Spleen (tissue), 7 donors: ENCODE results near the gene CHD5.

ENCODE experiments used
- CTCF ChIP-seq, 11 experiments: fragments of 200-600 bp in 7 of 11; fragments of 450-650 bp in 4 of 11; sonication (generic) in 4 of 11; IDR thresholded peaks in 8 of 11; conservative IDR thresholded peaks in 3 of 11; 1 replicate in 7 of 11; 2 replicates in 4 of 11; pipeline versions ENCODE4 v1.4.0 to v1.8.0; 2016 to 2021; ENCODE audit warnings: antibody characterized with exemption in 11 of 11, inconsistent platforms in 4 of 11, mild to moderate bottlenecking in 1 of 11
- POLR2AphosphoS5 ChIP-seq, 3 donors: sonication (generic); formaldehyde crosslinking; IDR thresholded peaks; one replicate each; pipeline ENCODE4 v1.5.1; 2017; ENCODE audit warnings: antibody characterized with exemption in 3 of 3
- donor health status: DM: no; HTN: no; CAD: no; lungs with moderate emphysema.
- donor health status: DM: no; HTN: no; CAD: no.
- donor health status: DM: no; HTN: no; CAD: no.

GRCh38 chr1:6134741-6135510 is 45.2 kb downstream of the CHD5 start:
- TF ChIP-seq CTCF (IDR thresholded peaks at IDR 0.05 in 8 of 11, conservative IDR thresholded peaks at IDR 0.05 in 3 of 11) (no peak), POLR2AphosphoS5 (IDR thresholded peaks at IDR 0.05) (no peak)
